ENCODE data around the gene TEPSIN.

The TEPSIN gene

DNA sequence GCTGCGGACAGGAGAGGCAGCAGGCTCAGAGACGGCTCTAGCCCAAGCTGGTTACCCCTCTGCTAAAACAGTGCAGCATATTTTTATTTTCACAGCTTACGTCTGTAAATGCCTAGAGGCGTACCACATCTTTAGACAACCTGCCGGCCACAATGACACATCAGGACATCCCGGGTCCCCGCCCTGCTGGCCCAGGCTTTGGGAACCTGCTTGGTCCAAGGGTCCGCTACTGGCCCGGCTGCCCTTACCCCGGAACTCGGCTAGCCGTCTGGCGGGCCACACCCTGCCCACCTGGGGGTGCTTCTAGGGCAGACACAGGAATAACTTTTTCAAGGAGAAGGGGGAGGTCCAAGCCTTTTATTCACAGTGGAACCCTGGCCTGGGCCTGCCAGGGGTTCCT, 20.4 kb downstream of the TEPSIN start:
- no peak for DNase-seq

GRCh38 chr17:81217491-81217890, 21.4 kb downstream of the TEPSIN start:
- no peak for DNase-seq

DNA sequence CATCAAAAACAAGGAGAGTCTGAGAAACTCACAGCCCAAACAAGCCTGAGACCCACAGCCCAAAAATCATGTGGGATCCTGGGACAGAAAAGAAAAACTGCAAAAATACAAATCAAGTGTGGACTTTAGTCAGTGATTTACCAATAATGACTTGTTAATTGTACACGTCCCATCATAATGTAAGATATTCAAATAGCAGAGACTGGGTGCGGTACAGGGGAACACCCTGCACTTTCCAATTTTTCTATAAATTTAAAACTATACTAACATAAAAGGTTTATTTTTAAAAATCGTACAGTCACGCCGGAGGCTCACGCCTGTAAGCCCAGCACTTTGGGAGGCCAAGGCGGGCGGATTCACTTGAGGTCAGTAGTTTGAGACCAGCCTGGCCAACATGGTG, 24.9 kb downstream of the TEPSIN start:
- DNase-seq, result no peak

DNA sequence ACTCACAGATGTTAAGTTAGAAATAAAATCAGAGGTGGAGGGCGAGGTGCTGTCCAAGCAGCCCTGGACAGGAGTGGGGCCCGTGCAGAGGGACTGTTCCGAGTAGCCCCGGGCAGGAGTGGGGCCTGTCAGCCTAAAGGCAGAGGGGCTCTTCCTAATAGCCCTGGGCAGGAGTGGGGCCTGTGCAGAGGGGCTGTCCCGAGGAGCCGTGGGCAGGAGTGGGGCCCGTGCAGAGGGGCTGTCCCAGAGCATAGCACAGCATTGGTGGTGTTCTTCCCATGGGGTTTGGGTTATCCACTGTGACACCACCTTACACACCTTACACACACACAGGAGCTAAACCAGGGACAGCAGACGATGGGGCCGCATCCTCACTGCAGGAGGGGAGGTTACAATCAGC, 26.5 kb downstream of the TEPSIN start:
- no peak for DNase-seq

DNA sequence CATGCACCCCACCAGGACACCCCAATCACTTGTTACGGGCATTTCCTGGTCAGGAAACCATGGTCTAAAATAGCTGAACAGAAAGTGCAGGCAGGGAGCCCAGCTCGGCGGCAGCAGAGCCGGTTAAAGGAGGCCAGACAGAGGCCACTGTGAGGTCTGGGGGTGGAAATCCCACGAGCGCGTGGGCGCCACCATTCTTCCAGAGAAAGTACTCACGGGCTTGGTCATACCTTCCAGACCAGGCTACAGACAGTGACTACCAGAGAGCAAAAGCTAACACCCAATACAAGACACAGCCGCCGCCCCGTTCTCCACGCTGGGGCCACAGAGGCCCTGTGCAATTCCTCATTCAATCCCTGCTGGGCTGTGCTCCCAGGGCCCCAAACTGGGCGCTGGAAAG, 28.0 kb downstream of the TEPSIN start:
- DNase-seq, result no peak

- DNase-seq, result no peak
These were observed 28.4 kb downstream of the TEPSIN start for GRCh38 chr17:81210466-81210865.

DNA sequence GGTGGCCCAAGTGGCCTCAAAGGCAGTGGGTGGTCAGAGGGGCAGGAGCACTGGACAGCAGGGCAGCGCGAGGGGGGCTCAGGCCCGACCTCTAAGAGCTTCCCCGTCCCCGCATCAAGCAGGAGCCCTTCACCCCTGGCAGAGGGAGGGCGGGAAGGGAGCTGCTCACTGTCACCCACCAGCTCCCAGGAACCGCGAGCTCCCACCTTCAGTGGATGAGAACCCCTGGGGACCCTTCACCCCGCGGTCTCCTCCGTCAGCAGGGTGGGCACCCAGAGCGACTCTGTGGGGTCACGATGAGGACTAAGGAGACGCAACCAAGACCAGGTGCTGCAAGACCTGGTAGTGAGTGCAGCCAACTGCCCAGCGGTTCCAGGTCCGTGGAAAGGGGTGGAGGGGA, 29.7 kb downstream of the TEPSIN start:
- DNase-seq, result no peak

DNA sequence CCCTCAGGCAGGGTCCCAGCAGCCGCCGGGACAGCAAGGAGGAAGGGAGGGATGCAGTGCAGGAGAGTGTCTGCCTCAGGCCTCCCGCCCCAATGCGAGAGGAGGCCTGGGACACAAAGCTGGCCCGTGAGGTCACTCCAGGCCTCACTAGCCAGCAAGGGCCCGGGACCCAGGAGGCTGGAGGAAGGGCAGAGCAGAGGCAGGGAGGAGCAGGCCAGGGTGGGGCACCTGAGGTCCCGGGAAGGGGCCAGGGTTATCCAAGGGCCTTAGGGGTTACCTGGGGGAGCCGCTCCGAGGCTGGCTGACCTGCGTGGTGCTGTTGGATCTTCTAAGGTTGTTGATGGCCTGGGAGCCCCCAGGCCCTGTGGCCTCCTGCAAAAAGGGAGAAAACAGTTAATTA, 30.2 kb downstream of the TEPSIN start:
- no peak for DNase-seq

DNA sequence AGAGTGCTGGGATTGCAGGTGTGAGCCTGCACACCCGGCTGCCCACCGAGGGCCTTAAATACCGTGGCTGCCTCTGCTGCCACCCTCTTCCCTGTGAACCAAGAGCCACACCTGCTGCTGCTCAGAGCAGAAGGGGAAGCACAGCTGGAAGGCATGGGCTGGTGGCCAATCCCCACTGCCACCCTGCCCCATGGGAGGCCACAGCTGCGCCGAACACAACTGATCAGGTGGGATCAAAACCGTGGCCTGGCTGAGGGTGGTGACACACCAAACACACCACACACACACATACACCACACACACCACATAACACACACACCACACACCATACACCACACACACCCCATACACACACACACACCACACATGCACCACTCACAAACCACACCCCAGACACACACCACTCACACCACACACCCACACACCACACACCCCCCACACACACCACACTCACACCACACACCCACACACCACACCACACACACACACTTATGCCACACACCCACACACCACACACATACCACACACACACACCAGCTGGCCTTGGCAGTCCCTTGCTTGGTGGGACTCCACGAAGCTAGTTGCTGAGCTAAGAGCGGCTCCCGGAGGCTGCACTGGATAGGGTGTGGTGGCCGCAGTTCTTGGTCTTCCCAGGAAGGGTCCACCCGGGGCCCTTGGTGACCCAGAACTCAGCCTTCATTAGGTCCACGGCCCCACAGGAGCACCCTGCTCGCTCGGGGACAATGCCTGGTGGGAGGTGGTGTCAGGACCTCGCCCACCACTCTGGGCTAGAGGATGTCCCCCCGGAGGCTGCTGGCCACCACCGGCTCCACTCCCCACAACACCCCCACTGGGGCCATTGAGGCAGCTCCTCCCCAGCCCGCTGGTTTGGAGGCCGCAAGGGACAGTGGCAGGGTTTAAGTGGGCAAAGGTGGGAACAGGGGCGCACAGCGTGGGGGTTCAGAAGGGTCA, 31.0 kb downstream of the TEPSIN start:
- DNase-seq, result no peak

- no peak for DNase-seq
These were observed 32.2 kb downstream of the TEPSIN start for GRCh38 chr17:81206657-81207056.

DNA sequence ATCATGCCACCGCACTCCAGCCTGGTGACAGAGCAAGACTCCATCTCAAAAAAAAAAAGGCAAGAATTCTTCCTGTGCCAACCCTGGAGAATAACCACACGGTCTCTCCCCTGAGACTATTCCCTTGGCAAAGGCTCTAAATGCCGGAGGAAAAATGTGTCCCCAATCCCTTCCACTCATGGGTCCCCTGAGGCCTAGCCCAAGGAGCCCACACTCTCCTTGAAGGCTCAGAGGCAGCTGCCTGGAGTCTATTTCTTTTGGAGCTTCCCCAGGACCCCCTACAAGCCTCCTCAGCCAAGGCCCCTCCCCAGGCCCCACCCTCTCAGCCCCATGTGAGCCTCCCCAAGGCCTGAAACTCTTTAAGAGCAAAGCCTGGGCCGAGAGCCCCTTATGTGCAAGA, 32.7 kb downstream of the TEPSIN start:
- no peak for DNase-seq

DNA sequence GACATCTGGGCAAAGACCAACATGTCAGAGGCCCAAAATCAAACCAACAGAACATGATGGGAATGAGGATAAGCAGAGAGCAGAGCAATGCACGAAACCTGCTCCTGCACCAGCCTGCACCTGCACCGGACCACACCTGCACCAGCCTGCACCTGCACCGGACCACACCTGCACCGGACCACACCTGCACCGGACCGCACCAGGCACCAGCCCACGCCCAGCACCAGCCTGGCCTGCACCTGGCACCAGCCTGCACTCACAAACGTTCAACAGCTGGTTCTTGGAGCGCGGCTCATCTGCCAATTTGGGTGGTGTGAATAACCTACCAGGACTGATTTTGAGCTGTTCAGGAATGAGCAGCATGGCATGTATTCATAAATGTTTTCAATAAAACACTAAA, 34.3 kb downstream of the TEPSIN start:
- DNase-seq, result no peak

DNA sequence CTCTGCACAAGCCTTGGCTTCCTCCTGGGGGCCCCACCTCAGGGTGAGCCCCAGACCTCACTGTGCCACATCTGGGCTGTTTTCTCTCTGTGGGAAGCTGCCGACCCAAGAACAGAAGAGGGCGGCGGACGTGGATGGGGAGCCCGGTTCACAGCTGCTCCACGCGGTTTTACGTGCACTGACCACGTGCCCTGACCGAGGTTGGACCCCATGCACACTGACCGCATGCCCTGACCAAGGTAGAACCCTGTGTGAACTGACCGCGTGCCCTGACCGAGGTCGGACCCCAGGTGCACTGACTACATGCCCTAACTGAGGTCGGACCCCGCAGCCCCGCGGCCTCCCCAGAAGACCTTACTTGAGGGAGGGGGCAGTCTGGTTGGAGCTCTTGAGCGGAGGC, 35.7 kb downstream of the TEPSIN start:
- DNase-seq, result no peak

DNA sequence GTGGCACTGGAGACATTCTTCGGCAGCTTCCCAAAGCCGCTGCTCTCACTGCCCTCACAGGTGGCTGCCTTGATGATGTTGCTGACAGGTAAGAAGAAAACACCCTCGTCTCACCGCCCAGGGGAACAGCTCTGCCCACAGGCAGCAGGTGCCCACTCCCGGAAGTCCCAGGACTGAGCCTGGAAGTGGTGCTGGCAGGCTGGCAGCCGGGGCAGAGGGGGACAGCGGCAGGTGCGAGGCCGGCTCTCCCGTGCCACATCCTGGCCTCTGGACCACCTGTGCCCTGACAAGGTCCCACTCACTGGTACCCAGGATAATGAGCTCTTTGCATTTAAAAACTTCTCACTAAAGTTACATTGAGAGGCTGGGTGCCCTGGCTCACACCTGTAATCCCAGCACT, 36.5 kb downstream of the TEPSIN start:
- no peak for DNase-seq

DNA sequence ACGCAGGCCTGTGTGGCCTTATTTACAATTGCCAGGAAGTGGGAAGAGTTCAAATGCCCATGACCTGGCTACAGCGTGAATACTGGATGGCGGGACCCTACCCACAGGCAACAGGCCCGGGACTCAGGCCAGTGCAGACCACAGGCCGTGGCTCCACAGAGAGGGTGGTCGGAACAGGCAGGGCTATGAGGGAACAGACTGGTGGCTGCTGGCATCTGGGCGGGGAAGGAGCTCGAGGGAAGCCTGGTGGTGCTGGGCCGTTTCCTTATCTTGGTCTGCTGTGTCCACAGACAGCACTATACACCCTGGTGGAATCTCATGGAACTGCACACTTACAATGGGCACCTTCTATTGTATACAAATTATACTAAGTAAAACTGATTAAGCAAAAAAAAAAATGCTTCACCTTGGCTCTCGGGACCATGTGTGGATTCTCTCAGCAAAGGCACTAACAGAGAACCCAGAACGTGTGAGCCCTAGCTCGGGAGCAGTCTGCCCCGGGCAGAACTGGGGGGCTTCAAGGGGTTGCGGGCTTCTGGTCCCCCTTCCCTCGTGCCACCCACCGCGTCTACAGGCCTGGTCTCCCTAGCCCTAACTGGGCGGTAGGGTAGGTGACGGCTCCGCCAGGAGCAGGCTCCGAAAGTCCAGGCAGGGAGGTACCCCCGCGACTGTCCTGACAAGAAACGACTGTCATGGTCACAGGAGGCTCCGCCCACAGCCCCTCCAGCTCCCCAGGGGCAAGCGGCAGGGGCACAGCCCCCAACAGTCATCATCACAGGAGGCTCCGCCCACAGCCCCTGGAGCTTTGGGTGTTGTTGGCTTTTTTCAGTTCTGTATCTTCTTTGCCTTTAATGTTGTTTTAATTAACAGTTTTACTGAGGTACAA, 37.9 kb downstream of the TEPSIN start:
- DNase-seq, result peak; percentile 30

DNA sequence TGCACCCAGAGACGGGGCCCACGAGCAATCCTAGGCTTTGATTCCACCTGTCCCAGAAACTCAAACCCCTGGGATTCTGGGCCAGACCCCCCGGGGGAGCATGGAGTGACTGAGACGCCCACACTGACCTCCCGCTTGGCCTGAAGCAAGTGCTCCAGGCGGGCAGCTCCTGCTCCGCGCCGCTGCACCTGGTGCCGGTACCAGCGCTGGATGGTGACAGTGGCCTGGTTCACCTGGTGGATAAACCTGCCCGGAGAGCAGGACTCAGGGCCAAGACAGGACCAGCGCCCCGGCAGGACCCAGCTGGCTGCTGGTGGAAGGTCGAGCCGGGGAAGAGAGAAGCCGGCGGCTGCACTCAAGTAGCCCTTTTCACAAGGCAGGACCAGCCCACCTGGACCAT, 38.7 kb downstream of the TEPSIN start:
- DNase-seq, result no peak

DNA sequence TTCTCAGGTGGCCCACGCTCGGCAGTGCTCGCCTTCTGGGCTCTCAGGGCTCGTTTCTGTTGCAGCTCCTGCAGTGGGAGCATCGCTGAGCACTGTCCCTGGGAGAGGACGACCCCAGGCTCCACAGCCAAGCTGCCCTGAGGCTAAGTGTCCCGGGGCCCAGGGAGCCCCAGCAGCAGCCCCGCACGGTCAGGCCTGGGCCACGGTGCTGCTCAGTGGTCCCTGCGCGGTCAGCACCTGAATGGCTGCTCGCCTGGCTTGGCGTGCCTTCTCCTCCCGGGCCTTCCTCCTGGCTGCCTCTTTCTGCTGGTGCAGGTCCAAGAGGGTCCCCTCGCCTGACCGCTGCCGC, 39.4 kb downstream of the TEPSIN start:
- no peak for DNase-seq

GRCh38 chr17:81198826-81199481, 39.9 kb downstream of the TEPSIN start:
- DNase-seq, result no peak

DNA sequence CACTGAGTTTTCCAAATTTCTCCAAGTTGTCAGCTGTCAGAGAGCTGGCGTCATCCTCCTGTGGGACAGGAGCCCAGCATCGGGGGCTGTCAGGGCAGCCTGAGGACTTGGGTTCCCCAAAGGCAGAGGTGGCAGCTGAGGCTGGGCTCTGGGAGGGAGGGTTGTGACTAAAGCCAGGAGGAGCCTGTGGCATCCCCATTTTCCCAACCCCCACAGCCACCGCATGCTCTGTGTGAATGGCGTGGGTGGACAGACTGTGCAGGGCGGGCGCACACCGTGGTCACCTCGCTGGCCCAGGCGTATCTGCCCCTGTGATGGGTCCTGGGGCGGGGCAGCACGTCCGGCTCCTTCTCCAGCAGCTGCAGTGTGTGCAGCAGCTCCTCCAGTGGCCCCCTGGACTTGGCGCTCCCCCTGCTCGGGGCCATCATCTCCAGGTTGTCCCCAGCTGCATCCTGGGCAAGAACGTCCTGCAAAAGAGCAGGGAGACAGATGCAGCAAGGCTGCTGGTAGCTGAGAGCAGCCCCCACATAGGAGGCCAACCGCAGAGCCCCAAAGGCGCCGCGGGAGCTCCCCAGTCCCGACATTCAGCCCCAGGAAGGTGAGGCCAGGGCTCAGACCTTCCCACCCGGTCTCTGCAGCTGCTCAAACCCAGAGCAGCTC, 40.9 kb downstream of the TEPSIN start:
- DNase-seq, result no peak

GRCh38 chr17:81197409-81197795, 41.5 kb downstream of the TEPSIN start:
- DNase-seq, result no peak

DNA sequence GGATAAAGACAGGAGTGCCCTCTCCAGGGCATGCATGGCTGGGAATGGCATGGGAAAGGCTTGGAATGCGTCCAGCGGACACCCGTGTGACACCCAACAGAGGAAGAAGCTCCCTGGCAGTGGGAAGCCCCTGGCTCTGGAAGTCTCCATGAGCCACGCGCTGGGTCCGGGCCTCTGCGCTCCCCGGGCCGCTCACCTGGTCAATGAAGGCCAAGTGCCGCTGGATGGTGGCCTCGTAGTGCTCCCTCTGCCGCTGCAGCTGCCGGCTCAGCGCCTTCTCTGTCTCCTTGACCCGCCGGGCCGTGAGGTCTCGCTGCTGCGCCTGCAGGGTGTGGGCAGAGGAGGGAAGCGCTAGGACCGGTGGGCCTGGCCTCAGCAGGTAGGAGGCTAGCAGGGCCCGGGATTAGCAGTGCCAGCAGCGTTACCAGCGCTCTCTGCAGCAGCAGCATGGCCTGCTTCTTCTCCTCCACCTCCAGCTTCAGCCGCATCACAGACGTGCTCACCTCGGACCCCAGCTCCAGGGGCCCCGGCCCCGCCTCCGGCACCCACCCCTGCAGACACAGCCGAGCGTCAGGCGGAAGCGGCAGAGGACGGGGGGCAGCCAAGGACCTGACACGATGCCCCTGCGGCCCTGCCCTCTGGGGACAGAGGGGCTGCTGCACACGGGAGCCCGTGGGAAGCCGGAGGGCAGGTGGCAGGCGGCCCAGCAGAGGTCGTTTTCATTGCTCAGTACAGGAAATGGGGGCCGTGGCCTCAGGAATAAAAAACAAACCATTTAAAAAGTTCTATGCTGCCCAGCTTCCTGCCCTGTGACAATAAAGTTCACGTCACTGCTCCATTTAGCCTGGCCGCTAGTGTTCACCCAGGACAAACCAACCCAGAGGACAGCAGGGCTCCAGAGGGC, 42.1 kb downstream of the TEPSIN start:
- no peak for DNase-seq

GRCh38 chr17:81195941-81196495, 42.8 kb downstream of the TEPSIN start:
- DNase-seq, result no peak
